Measurements from ENCODE around the gene HPN.

HPN gene

DNA sequence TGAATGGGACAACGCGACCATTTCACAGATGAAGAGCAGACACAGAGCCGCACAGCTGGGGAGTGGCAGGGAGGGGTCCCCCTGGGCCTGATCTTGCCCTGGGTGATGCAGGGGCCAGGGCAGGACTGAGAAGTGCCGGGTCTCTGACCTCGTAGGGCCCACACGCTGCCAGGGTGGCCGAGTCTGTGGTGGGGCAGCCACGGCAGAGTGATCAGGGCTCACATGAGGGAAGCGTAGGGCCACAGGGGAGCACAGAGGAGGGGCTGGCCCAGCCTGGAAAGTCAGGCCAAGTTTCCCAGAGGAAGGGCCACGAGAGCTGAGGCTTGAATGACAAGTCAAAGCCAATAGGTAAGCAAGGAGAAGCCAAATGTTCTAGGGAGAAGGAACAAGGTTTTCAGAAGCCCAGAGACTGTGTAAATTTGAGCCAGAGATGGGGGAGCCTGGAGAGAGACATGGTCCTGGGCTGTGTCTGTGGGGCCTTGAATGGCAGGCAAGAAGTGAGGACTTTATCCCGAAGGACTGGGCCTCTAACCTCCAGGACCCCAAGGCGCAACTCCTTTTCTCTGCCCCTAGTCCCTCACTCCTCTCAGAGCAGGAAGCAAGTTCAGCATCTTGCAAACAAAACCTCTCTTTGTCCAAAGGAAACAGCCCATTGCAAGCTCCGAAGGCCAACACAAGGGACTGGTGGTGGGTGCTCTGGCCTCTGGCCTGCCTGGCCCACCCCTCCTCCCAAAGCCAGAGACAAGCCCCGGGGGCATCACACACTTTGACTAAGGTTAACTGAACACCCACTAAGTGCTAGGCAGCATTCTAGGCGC is 42.4 kb downstream of the HPN start:
- TF ChIP-seq, protein P1, sequence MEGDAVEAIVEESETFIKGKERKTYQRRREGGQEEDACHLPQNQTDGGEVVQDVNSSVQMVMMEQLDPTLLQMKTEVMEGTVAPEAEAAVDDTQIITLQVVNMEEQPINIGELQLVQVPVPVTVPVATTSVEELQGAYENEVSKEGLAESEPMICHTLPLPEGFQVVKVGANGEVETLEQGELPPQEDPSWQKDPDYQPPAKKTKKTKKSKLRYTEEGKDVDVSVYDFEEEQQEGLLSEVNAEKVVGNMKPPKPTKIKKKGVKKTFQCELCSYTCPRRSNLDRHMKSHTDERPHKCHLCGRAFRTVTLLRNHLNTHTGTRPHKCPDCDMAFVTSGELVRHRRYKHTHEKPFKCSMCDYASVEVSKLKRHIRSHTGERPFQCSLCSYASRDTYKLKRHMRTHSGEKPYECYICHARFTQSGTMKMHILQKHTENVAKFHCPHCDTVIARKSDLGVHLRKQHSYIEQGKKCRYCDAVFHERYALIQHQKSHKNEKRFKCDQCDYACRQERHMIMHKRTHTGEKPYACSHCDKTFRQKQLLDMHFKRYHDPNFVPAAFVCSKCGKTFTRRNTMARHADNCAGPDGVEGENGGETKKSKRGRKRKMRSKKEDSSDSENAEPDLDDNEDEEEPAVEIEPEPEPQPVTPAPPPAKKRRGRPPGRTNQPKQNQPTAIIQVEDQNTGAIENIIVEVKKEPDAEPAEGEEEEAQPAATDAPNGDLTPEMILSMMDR (IDR thresholded peaks at IDR 0.05), result no peak

DNA sequence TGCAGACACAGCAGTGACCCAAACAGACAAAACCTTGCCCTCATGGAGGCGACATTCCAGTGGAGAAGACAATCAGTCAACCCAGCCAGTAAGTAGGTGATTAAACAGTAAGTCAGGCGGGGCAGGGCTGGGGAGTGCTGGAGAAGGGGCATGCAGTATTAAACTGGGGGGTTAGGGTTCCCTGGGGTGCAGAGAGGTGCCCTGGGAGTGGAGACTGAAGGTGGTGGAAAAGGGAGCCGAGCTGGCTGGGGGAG is 42.9 kb downstream of the HPN start:
- TF ChIP-seq, protein P1 (IDR thresholded peaks at IDR 0.05), result no peak

DNA sequence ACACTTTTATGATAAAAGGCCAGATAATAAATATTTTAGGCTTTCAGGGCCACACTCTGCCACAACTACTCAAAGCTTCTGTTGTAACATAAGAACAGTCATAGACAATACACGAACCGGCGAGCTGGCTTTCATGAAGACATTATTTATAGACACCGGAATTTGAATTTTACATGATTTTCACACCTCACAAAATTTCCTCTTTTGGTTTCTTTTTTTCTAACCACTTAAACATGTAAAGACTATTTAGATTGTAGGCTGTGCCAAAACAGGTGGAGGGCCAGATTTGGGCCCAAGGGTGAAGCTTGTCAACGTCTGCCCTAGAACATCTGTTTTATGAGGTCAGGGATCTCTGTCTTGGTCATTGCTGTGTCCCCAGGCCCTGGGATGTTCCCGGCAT is 44.4 kb downstream of the HPN start:
- TF ChIP-seq, protein P1 (IDR thresholded peaks at IDR 0.05), result no peak

DNA sequence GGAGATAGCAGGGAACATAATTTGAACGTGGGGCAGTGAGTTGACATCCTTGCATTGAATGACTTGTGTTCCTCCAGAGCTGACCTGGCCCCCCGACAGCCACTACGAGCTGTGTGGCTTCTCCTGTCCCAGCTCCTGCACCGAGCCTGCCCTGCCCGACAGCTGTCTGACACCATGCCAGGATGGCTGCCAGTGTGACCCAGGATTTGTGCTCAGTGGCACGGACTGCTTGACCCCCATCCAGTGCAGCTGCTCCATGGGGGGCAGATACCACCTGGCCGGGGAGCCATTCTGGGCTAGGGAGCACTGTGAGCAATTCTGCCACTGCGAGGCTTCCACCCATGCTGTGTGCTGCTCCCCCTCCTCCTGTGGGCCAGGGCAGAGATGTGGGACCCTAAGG is 44.9 kb downstream of the HPN start:
- TF ChIP-seq, protein P1 (IDR thresholded peaks at IDR 0.05), result no peak

DNA sequence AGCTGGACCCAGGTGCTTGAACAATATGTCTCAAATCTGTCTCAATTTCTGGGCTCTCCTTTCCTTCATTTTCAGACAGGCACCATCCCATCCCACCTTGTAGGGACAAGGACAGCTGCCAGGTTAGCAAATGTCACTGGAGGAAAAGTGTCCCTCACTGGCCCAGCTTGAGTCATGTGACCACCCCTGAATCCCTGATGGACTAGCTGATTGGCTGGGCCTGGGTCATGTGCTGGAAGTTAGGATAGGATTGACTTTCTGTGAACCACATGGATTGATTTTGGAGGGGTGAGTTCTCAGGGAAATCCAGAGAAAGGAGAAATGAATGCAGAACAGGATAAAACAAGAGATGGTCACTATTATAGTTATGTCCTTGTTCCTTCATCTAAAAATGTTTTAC is 45.9 kb downstream of the HPN start:
- TF ChIP-seq, protein P1 (IDR thresholded peaks at IDR 0.05), result no peak

DNA sequence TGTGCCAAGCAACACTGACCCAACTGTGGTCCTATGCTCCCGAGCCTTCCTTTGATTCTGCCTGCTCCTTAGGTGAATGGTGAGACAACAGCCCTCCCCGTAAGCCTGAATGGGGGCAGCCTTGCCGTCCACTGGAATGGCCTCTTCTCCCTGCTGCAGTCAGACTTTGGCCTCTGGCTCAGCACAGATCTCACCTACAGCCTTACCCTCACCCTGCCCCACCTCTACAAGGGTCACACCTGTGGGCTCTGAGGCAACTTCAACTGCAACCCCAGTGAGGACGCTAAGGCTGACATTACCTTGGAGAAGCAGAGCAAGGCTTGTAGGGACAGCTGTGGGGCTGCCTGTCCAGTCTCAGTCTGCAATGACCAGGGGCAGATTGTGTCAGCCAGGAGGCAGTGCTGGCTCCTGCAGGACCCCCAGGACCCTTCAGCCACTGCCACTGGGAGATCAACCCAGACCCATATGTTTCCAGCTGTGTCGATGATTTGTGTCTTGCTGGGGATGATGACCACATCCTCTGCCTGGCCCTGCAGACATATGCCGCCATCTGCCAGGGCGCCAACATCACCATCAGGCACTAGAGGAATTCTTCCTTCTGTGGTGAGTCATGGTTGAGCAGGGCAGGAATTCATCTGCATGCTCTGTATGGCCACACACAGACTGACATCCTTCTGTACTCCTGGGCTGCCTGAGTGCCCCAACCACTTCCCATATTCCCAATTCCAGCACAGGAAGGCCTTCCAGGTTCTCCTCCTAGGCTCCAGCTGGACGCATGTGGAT is 46.8 kb downstream of the HPN start:
- TF ChIP-seq, protein P1 (IDR thresholded peaks at IDR 0.05), result no peak

DNA sequence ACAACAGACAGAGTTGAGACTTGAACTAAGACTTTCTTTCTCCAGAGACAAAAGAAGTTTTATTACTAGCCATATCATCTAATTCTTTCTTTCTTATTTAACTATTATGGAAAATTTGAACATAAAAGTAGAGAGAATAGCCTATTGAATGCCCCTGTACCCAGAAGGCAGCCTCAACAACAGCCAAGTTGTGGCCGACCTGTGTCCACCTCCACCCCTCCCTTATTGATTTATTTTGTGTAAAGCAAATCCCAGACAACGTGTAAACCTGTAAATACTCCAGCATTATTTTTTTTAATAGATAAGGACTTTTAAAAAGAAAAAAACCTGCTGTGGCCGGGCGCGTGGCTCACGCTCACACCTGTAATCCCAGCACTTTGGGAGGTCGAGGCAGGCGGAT is 48.0 kb downstream of the HPN start:
- TF ChIP-seq, protein P1 (IDR thresholded peaks at IDR 0.05), result no peak

Data from LNCAP (cell line).